Purkinje cell (primary cell): Measurements from ENCODE around the gene RASA1. TPM values are rescaled to one million over a fixed set of nuclear protein-coding genes. Genes with fewer than 3 reads are reported as not detected.

Source experiments
- polyA plus RNA-seq: library from polyadenylated mRNA; unstranded; fragments of >200 nt; fragmentation: Nextera tagmentation; gene quantifications from 2 replicates; pipeline ENCODE4 v1.2.1, GENCODE V29; 2014

RASA1 gene
- 27.5 and 29.0 TPM in 2 replicates for polyA plus RNA-seq

DNA sequence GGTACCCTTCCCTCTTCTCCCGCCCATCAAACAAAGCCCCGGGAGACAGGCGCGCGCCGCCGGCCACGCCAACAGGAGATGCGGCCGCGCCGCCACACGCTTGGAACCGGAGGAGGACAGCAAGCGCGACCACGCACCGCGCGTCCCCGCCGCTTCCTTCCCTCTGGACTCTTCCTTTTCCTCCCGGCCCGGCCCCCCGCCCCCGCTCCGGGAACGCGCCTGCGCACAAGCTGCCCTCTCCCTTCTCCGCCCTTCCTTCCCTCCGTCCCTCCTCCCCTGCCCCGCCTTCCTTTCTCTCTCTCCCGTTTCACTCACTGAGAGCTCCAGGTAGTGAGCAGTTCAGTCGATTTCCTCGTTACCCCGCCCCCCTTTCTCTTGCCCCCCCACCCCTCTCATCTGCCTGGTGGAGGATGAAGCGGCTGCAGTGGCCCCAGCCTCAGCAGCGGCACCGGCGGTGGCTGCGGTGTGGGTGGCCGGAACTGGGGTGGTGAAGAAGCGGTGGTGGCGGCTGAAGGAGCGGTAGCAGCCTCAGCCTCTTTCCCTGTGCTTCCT is at the start of gene RASA1:
Gene RASA1 (plus strand): TSS at position 310 of the 552 bp plus-strand sequence. CDS start 569 bp downstream, outside the sequence.

GRCh38 chr5:87412630-87413342 is 145.1 kb downstream of the RASA1 start, which contains the start of gene CCNH:
Gene CCNH, minus strand, starts transcription at chr5:87412930. Its CDS starts 136 bp downstream, at chr5:87412794.

Other genes with a start within 250 kb of the RASA1 start
- gene CCNH, start 145.0 kb downstream of the RASA1 start, polyA plus RNA-seq: 176 and 192 TPM in 2 replicates